ENCODE results near the gene CTBP2.

DNA sequence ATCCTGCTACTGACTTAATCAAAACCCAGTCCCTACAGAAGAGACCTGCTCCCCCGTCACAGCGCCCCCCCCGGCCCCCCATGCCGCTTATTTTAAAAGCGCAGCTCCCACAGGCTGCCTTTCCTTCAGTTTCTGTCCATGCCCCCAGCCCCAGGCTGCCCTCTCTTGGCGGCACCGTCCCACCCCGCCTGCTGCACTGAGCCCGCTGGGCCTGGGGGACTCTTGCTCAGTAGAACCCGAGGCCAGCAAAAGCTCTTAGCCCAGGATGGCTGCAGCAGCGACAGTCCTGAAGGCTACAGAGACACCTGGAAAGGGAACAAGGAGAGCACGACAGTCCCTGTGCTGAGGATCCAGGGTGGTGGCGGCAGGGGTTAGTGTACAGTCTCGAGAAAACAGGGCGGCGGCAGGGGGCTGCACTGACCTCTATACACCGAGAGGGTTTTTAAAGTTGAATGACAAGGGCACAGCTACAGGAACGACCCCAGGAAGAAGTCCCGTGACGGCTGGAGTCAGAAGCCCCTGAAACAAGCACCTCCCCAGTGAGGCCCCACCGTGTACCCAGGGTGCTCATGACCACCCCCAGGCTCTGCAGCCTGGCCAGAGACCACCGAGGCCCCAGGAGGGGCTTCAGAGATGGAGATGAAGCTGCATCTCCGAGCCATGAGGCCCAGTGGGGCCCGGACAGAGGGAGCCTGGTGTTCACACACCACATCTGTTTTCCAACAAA lies 164.1 kb downstream of the CTBP2 start:
- TF ChIP-seq, protein P1, sequence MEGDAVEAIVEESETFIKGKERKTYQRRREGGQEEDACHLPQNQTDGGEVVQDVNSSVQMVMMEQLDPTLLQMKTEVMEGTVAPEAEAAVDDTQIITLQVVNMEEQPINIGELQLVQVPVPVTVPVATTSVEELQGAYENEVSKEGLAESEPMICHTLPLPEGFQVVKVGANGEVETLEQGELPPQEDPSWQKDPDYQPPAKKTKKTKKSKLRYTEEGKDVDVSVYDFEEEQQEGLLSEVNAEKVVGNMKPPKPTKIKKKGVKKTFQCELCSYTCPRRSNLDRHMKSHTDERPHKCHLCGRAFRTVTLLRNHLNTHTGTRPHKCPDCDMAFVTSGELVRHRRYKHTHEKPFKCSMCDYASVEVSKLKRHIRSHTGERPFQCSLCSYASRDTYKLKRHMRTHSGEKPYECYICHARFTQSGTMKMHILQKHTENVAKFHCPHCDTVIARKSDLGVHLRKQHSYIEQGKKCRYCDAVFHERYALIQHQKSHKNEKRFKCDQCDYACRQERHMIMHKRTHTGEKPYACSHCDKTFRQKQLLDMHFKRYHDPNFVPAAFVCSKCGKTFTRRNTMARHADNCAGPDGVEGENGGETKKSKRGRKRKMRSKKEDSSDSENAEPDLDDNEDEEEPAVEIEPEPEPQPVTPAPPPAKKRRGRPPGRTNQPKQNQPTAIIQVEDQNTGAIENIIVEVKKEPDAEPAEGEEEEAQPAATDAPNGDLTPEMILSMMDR (IDR thresholded peaks at IDR 0.05): no peak
- no peak for TF ChIP-seq POLR2A (IDR thresholded peaks at IDR 0.05)

Measured in right lobe of liver (tissue), 4 donors.